GM06990 (cell line): ENCODE results near the gene EIPR1.
"Not testable (repeated sequence)": the region's sequence is repeated elsewhere in the genome, so short reads cannot be mapped to it uniquely, and the experiment has no call there.

Experiments used
- DNase-seq: peaks from one replicate; pipeline ENCODE4 v3.0.0-alpha.2; 2011; ENCODE audit not compliant: insufficient read length; ENCODE audit errors: extremely low read depth
- H3K27me3 ChIP-seq: replicated peaks from 2 replicates; pipeline ENCODE4 v1.6.0; 2011; ENCODE audit warnings: low read length; ENCODE audit not compliant: control insufficient read depth, insufficient read depth
- H3K36me3 ChIP-seq: 2 replicates; pipeline ENCODE4 v1.5.1; 2011; ENCODE audit warnings: low read length; ENCODE audit not compliant: control insufficient read depth, insufficient read depth
- H3K4me3 ChIP-seq: replicated peaks from 2 replicates; pipeline ENCODE4 v1.5.1; 2011; ENCODE audit warnings: low read depth, mild to moderate bottlenecking, control low read depth, low read length
- CTCF ChIP-seq: IDR thresholded peaks from 2 replicates; pipeline ENCODE4 v1.5.1; 2011; ENCODE audit warnings: low read length, control low read depth, mild to moderate bottlenecking, inconsistent platforms; ENCODE audit not compliant: insufficient read depth, poor library complexity, severe bottlenecking

Gene EIPR1

GRCh38 chr2:3361518-3362389 is 15.9 kb downstream of the EIPR1 start:
- TF ChIP-seq CTCF: no peak
- H3K36me3 ChIP-seq: no peaks in the 10 kb centered on the region
- no peak overlapping the region for H3K4me3 ChIP-seq
- DNase-seq: no peak
- H3K27me3 ChIP-seq: no peaks in the 10 kb centered on the region

- no peak for DNase-seq
- TF ChIP-seq CTCF: no peak
- Histone ChIP-seq H3K27me3 (no peaks in the 10 kb centered on the region), H3K36me3 (peaks cover 3% of the 10 kb centered on the region; the same call in 1 of the 2 replicates), H3K4me3 (no peak overlapping the region)
Observed at GRCh38 chr2:3357926-3358325, 19.7 kb downstream of the EIPR1 start.

- not testable (repeated sequence) for DNase-seq, H3K4me3 ChIP-seq, H3K27me3 ChIP-seq, H3K36me3 ChIP-seq
Observed at GRCh38 chr2:3357446-3357845, 20.2 kb downstream of the EIPR1 start.

GRCh38 chr2:3356799-3357198 is 20.8 kb downstream of the EIPR1 start:
- DNase-seq: no peak

GRCh38 chr2:3355951-3356569 is 21.6 kb downstream of the EIPR1 start:
- no peak for DNase-seq
- no peaks in the 10 kb centered on the region for H3K27me3 ChIP-seq
- peaks cover 3% of the 10 kb centered on the region for H3K36me3 ChIP-seq
- H3K4me3 ChIP-seq: no peak overlapping the region
- TF ChIP-seq CTCF: no peak

More at GRCh38 chr2:3356799-3357198, 20.8 kb downstream of the EIPR1 start:
- H3K36me3 ChIP-seq: peaks cover 3% of the 10 kb centered on the region
- no peak overlapping the region for H3K4me3 ChIP-seq
- no peak for TF ChIP-seq CTCF
- no peaks in the 10 kb centered on the region for H3K27me3 ChIP-seq

- Histone ChIP-seq H3K4me3 (no peak overlapping the region), H3K36me3 (peaks cover 3% of the 10 kb centered on the region), H3K27me3 (no peaks in the 10 kb centered on the region)
- no peak for DNase-seq
- TF ChIP-seq CTCF: no peak
Observed at GRCh38 chr2:3354986-3355385, 22.6 kb downstream of the EIPR1 start.
